HepG2 (cell line): ENCODE data around the gene COL18A1. TPM values are rescaled to one million over a fixed set of nuclear protein-coding genes. Genes with fewer than 3 reads are reported as not detected.

Experiments used
- CREB1 ChIP-seq, 2 experiments: fragments of 450-650 bp in 1 of 2; IDR thresholded peaks; 2 replicates each; pipeline ENCODE4 v1.6.1; 2016 to 2017; ENCODE audit warnings: control low read depth in 1 of 2, mild to moderate bottlenecking in 1 of 2, missing compliant biosample characterization in 1 of 2, missing genetic modification characterization in 1 of 2
- DNMT1 ChIP-seq: sonication (generic); formaldehyde crosslinking; IDR thresholded peaks from 2 replicates; pipeline ENCODE4 v1.5.1; 2020; ENCODE audit warnings: mild to moderate bottlenecking, missing genetic modification reagents
- EZH2 ChIP-seq: conservative IDR thresholded peaks from 2 replicates; pipeline ENCODE4 v1.6.1; 2012; ENCODE audit warnings: mild to moderate bottlenecking, low read depth, low read length, moderate library complexity
- FOXP1 ChIP-seq, 2 experiments: fragments of 450-650 bp in 1 of 2; IDR thresholded peaks; 2 replicates each; pipeline ENCODE4 v1.6.1; 2017 to 2018; ENCODE audit warnings: antibody characterized with exemption in 1 of 2
- KLF16 ChIP-seq, 2 experiments: sonication (generic) in 1 of 2; formaldehyde crosslinking in 1 of 2; IDR thresholded peaks; 2 replicates each; pipeline versions ENCODE4 v1.6.1 to v1.8.0; 2016 to 2023; ENCODE audit warnings: missing genetic modification reagents in 2 of 2, missing compliant biosample characterization in 1 of 2
- MAFG ChIP-seq: sonication (generic); formaldehyde crosslinking; IDR thresholded peaks from 2 replicates; pipeline ENCODE4 v1.5.1; 2020; ENCODE audit warnings: mild to moderate bottlenecking, missing genetic modification reagents
- MEIS2 ChIP-seq: sonication (generic); formaldehyde crosslinking; IDR thresholded peaks from 2 replicates; pipeline ENCODE4 v1.9.0; 2021; ENCODE audit warnings: mild to moderate bottlenecking, missing genetic modification reagents
- MIER3 ChIP-seq: IDR thresholded peaks from 2 replicates; pipeline ENCODE4 v1.6.1; 2016; ENCODE audit warnings: missing compliant biosample characterization, borderline replicate concordance
- MTA1 ChIP-seq: sonication (generic); formaldehyde crosslinking; IDR thresholded peaks from 2 replicates; pipeline ENCODE4 v1.4.0; 2020; ENCODE audit warnings: missing genetic modification reagents, mild to moderate bottlenecking, borderline replicate concordance
- NFATC3 ChIP-seq: sonication (generic); formaldehyde crosslinking; IDR thresholded peaks from 2 replicates; pipeline ENCODE4 v1.5.1; 2020; ENCODE audit warnings: mild to moderate bottlenecking, missing genetic modification reagents
- NFYB ChIP-seq: sonication (generic); formaldehyde crosslinking; IDR thresholded peaks from 2 replicates; pipeline ENCODE4 v1.4.0; 2020; ENCODE audit warnings: missing genetic modification reagents
- NONO ChIP-seq, 2 experiments: fragments of 450-650 bp in 1 of 2; sonication (generic) in 1 of 2; formaldehyde crosslinking in 1 of 2; IDR thresholded peaks in 1 of 2; conservative IDR thresholded peaks in 1 of 2; 2 replicates each; pipeline versions ENCODE4 v1.6.1 to v1.8.0; 2017 to 2022; ENCODE audit warnings: mild to moderate bottlenecking in 1 of 2, missing genetic modification reagents in 1 of 2, moderate library complexity in 1 of 2
- PHF20 ChIP-seq: sonication (generic); formaldehyde crosslinking; IDR thresholded peaks from 2 replicates; pipeline ENCODE4 v1.5.0; 2020; ENCODE audit warnings: mild to moderate bottlenecking, missing genetic modification reagents
- THAP11 ChIP-seq: IDR thresholded peaks from 2 replicates; pipeline ENCODE4 v1.6.1; 2016; ENCODE audit warnings: missing biosample characterization, missing genetic modification reagents
- THAP9 ChIP-seq: sonication (generic); formaldehyde crosslinking; IDR thresholded peaks from 2 replicates; pipeline ENCODE4; 2020; ENCODE audit warnings: missing genetic modification reagents, mild to moderate bottlenecking, borderline replicate concordance
- ZC3H13 ChIP-seq: sonication (generic); formaldehyde crosslinking; IDR thresholded peaks from 2 replicates; pipeline ENCODE4 v1.8.1; 2023; ENCODE audit warnings: mild to moderate bottlenecking, missing genetic modification reagents, moderate library complexity
- ZFX ChIP-seq: sonication (generic); formaldehyde crosslinking; IDR thresholded peaks from 2 replicates; pipeline ENCODE4 v1.4.0; 2020; ENCODE audit warnings: mild to moderate bottlenecking, low read depth, missing genetic modification reagents, moderate library complexity
- ZNF570 ChIP-seq: sonication (generic); formaldehyde crosslinking; IDR thresholded peaks from 2 replicates; pipeline ENCODE4 v1.4.0; 2020; ENCODE audit warnings: mild to moderate bottlenecking, missing genetic modification reagents, borderline replicate concordance
- ZNF619 ChIP-seq: sonication (generic); formaldehyde crosslinking; IDR thresholded peaks from 2 replicates; pipeline ENCODE4 v1.4.0; 2020; ENCODE audit warnings: mild to moderate bottlenecking, missing genetic modification reagents
- ZNF724P ChIP-seq: sonication (generic); formaldehyde crosslinking; IDR thresholded peaks from 2 replicates; pipeline ENCODE4 v1.8.0; 2022; ENCODE audit warnings: missing genetic modification reagents, borderline replicate concordance
- ZNF775 ChIP-seq: sonication (generic); formaldehyde crosslinking; IDR thresholded peaks from 2 replicates; pipeline ENCODE4 v1.4.0; 2020; ENCODE audit warnings: missing genetic modification reagents, mild to moderate bottlenecking, moderate library complexity, borderline replicate concordance
- ZNF816 ChIP-seq: sonication (generic); formaldehyde crosslinking; IDR thresholded peaks from 2 replicates; pipeline ENCODE4 v1.8.0; 2022; ENCODE audit warnings: missing genetic modification reagents, mild to moderate bottlenecking, borderline replicate concordance
- ZNF83 ChIP-seq: sonication (generic); formaldehyde crosslinking; IDR thresholded peaks from 2 replicates; pipeline ENCODE4 v1.4.0; 2020; ENCODE audit warnings: missing genetic modification reagents, mild to moderate bottlenecking, borderline replicate concordance
- ZNF878 ChIP-seq: sonication (generic); formaldehyde crosslinking; IDR thresholded peaks from 2 replicates; pipeline ENCODE4 v1.8.1; 2023; ENCODE audit warnings: mild to moderate bottlenecking, missing genetic modification reagents, moderate library complexity
- ZZZ3 ChIP-seq: sonication (generic); formaldehyde crosslinking; IDR thresholded peaks from 2 replicates; pipeline ENCODE4 v1.4.0; 2020; ENCODE audit warnings: missing genetic modification reagents, mild to moderate bottlenecking, borderline replicate concordance
- polyA plus RNA-seq, 8 experiments: library from polyadenylated mRNA; depleted of rRNA in 3 of 8; stranded (reverse) in 7 of 8; unstranded in 1 of 8; fragments of >200 nt; fragmentation: Illumina TruSeq in 4 of 8; extraction: Trizol in 4 of 8; gene quantifications; 2 replicates each; pipeline versions ENCODE4 v1.2.1 to v1.2.3, GENCODE V29; 2011 to 2016; ENCODE audit warnings: low read depth in 4 of 8, missing spikeins in 1 of 8, mixed read lengths in 1 of 8; ENCODE audit not compliant: insufficient read depth in 1 of 8
- total RNA-seq, 5 experiments: library from RNA; depleted of rRNA; stranded (reverse); fragments of >200 nt; fragmentation: Illumina TruSeq; extraction: Trizol; gene quantifications; 2 replicates each; pipeline ENCODE4 v1.2.3, GENCODE V29; 2016; ENCODE audit warnings: low read depth in 1 of 5
- TF ChIP-seq, protein P1 (sequence below): sonication (generic); formaldehyde crosslinking; IDR thresholded peaks from 2 replicates; pipeline ENCODE4 v1.9.0; 2021; ENCODE audit warnings: missing genetic modification reagents, mild to moderate bottlenecking, borderline replicate concordance

COL18A1 gene
- total and polyA plus RNA-seq, 2 of the 13 experiments (the other 11 are each of a cell fraction or from before 2014, with no cell fraction given): 79.0 to 102 TPM

DNA sequence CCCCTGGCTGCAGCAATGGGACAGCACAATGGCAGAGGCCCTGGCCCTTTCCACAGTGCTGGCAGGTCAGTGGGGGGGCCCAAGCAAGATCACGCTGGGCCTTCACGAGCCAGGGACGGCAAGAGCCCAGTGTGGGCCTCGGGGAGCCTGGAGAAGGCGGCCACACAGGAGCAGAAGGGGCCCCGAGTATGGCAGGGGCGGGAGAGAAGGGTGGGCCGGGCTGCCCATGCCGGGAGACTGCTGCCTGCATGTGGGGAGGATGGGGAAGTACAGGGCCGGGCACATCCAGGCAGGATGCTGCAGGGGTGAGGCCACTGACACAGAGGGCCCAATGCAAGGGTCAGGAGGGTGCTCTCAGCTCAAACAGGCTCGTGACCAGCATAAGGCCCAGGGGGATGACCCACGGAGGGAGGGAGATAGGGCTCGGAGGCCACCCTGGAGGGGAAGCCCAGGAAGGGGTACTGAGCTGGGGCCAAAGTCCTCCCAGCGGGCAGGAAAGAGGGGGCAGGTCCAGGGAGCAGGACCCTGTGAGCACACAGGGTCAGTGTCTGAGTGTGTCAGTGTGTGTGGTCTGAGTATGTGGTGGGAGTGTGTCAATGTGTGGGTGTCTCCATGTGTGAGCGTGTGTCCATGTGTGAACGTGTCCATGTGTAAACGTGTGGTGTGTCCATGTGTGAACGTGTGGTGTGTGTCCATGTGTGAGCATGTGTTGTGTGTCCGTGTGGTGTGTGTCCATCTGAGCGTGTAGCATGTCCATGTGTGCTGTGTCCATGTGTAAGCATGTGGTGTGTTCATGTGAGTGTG, 124.2 kb downstream of the COL18A1 start (continued):
- TF ChIP-seq THAP9 (CRISPR knock-in tag): peak; percentile 17; the same call in 1 of the 2 replicates
- TF ChIP-seq CREB1 (IDR thresholded peaks at IDR 0.05): no peak
- no peak for TF ChIP-seq CREB1 (CRISPR knock-in tag; IDR thresholded peaks at IDR 0.05)
- TF ChIP-seq ZNF619 (CRISPR knock-in tag): no peak
- TF ChIP-seq MIER3 (CRISPR knock-in tag): peak; percentile 32; the same call in 1 of the 2 replicates
- no peak for TF ChIP-seq NFYB (CRISPR knock-in tag)
- peak; percentile 63; the same call in 1 of the 2 replicates for TF ChIP-seq ZZZ3
- TF ChIP-seq ZNF83 (CRISPR knock-in tag): no peak
- no peak for TF ChIP-seq FOXP1 (IDR thresholded peaks at IDR 0.05)
- TF ChIP-seq FOXP1 (CRISPR knock-in tag; IDR thresholded peaks at IDR 0.05): no peak
- no peak; the same call in 1 of the 2 replicates for TF ChIP-seq PHF20 (CRISPR knock-in tag)
- no peak; the same call in 1 of the 2 replicates for TF ChIP-seq DNMT1
- TF ChIP-seq NONO (IDR thresholded peaks at IDR 0.05): no peak
- TF ChIP-seq NONO (CRISPR knock-in tag; conservative IDR thresholded peaks at IDR 0.05): peak; percentile 71
- TF ChIP-seq ZNF878 (CRISPR knock-in tag): peak; percentile 46; the same call in 1 of the 2 replicates
- no peak for TF ChIP-seq MAFG (CRISPR knock-in tag)
- TF ChIP-seq ZNF724P: no peak; the same call in 1 of the 2 replicates
- TF ChIP-seq ZNF816 (CRISPR knock-in tag): no peak
- no peak for TF ChIP-seq KLF16 (CRISPR knock-in tag; IDR thresholded peaks at IDR 0.05)
- TF ChIP-seq ZFX (CRISPR knock-in tag): peak; percentile 82
- TF ChIP-seq, protein P1, sequence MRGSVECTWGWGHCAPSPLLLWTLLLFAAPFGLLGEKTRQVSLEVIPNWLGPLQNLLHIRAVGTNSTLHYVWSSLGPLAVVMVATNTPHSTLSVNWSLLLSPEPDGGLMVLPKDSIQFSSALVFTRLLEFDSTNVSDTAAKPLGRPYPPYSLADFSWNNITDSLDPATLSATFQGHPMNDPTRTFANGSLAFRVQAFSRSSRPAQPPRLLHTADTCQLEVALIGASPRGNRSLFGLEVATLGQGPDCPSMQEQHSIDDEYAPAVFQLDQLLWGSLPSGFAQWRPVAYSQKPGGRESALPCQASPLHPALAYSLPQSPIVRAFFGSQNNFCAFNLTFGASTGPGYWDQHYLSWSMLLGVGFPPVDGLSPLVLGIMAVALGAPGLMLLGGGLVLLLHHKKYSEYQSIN: no peak
- TF ChIP-seq EZH2: no peak
- TF ChIP-seq ZNF570 (CRISPR knock-in tag): no peak
- TF ChIP-seq ZNF775 (CRISPR knock-in tag): no peak
- TF ChIP-seq MTA1 (CRISPR knock-in tag): peak; percentile 90
- TF ChIP-seq NFATC3: no peak
- TF ChIP-seq THAP11 (CRISPR knock-in tag): peak; percentile 53
- no peak for TF ChIP-seq MEIS2
- peak; percentile 63; the same call in 1 of the 2 replicates for TF ChIP-seq ZC3H13 (CRISPR knock-in tag)
